ENCODE results near the gene ZC3HAV1.
A peak's percentile ranks its signal among the peaks of the same experiment; 100 is the strongest.

ZC3HAV1 gene

DNA sequence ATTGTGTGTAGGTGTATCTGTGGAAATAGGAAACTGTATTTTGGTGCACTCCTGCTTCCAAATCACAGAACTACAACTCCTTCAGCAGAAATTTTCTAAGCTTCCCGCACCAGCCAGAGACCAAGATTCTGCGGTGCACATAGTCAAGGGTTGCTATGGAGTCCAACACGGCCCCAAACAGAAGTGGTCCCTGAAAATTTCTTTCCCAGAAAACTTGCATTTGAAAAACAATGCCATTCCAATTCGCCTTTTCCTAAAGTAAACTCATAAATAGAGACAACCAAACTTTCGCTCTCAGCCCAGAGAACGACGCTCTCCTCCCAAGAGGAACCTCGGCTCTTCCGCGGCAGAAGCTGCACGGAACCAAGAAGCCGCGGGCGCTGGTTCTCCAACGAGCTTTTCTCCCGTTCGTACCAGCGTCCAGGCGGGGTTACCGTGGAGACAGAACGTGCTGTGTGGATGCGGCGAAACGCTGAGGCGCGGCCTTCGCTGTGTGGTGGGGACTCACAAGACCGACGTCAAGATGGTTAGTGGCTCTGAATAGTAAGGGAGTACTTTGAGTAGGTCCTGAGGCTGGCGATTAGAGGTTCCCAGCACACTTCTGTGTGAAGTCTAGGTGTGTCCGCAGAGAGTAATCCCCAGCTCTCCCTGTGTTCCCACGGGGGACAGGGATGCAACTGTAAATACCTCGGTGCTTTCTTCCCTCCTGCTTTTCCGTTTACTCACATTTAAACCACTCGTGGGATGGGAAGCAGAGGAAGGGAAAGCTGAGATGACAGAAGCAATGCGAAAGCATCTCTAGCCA is 24.0 kb upstream of the ZC3HAV1 start (continued):
- TF ChIP-seq GLI4 (tag by site-specific recombination; IDR thresholded peaks at IDR 0.05) (peak; percentile 92; the same call in 1 of the 2 replicates), ZNF768 (tag by site-specific recombination; IDR thresholded peaks at IDR 0.05) (peak; percentile 39; the same call in 1 of the 2 replicates), ZNF792 (tag by site-specific recombination; IDR thresholded peaks at IDR 0.05) (peak; percentile 47; the same call in 1 of the 2 replicates), ZNF221 (tag by site-specific recombination; IDR thresholded peaks at IDR 0.05; ENCODE audit: borderline replicate concordance) (no peak), ZSCAN30 (tag by site-specific recombination; IDR thresholded peaks at IDR 0.05) (peak; percentile 92; the same call in 1 of the 2 replicates), ZNF175 (tag by site-specific recombination; IDR thresholded peaks at IDR 0.05) (no peak), ZFP37 (tag by site-specific recombination; IDR thresholded peaks at IDR 0.05) (peak; percentile 95), ZNF747 (tag by site-specific recombination; IDR thresholded peaks at IDR 0.05) (no peak), ZNF785 (tag by site-specific recombination; IDR thresholded peaks at IDR 0.05) (no peak), REPIN1 (tag by site-specific recombination; IDR thresholded peaks at IDR 0.05; ENCODE audit: low read depth) (peak; percentile 87; the same call in 1 of the 2 replicates), ZSCAN23 (tag by site-specific recombination; IDR thresholded peaks at IDR 0.05) (no peak), ZNF660 (tag by site-specific recombination; IDR thresholded peaks at IDR 0.05) (peak; percentile 98), ZNF19 (tag by site-specific recombination; IDR thresholded peaks at IDR 0.05; ENCODE audit: low read depth) (no peak), SP3 (tag by site-specific recombination; IDR thresholded peaks at IDR 0.05) (peak; percentile 67), KLF7 (tag by site-specific recombination; IDR thresholded peaks at IDR 0.05; ENCODE audit: borderline replicate concordance) (peak; percentile 65; the same call in 1 of the 2 replicates), ZBTB21 (tag by site-specific recombination; IDR thresholded peaks at IDR 0.05) (peak; percentile 50; the same call in 1 of the 2 replicates), ZIC2 (tag by site-specific recombination; IDR thresholded peaks at IDR 0.05) (peak; percentile 54; the same call in 1 of the 2 replicates), ZNF366 (tag by site-specific recombination; conservative IDR thresholded peaks at IDR 0.05) (peak; percentile 24; the same call in 1 of the 2 replicates), MZF1 (tag by site-specific recombination; IDR thresholded peaks at IDR 0.05; ENCODE audit: borderline replicate concordance) (peak; percentile 81; the same call in 1 of the 2 replicates), GLIS1 (tag by site-specific recombination; IDR thresholded peaks at IDR 0.05) (0 out of 2 replicates have a peak, but pooled peaks have one; percentile 12), ZNF23 (tag by site-specific recombination; IDR thresholded peaks at IDR 0.05; ENCODE audit: borderline replicate concordance) (no peak), ZNF324 (tag by site-specific recombination; IDR thresholded peaks at IDR 0.05) (peak; percentile 87), ZNF837 (tag by site-specific recombination; IDR thresholded peaks at IDR 0.05) (no peak), ZNF114 (tag by site-specific recombination; IDR thresholded peaks at IDR 0.05) (no peak), ZNF776 (tag by site-specific recombination; IDR thresholded peaks at IDR 0.05; ENCODE audit: borderline replicate concordance) (no peak), ZBTB48 (tag by site-specific recombination; IDR thresholded peaks at IDR 0.05) (peak; percentile 90), ZNF335 (tag by site-specific recombination; conservative IDR thresholded peaks at IDR 0.05) (peak; percentile 81), KLF8 (tag by site-specific recombination; IDR thresholded peaks at IDR 0.05) (peak; percentile 96), IKZF3 (tag by site-specific recombination; IDR thresholded peaks at IDR 0.05) (peak; percentile 96), ZNF391 (tag by site-specific recombination; IDR thresholded peaks at IDR 0.05; ENCODE audit: borderline replicate concordance, low read depth) (peak; percentile 88; the same call in 1 of the 2 replicates), SP2 (tag by site-specific recombination; IDR thresholded peaks at IDR 0.05) (peak; percentile 65)
- TF ChIP-seq, protein P1, sequence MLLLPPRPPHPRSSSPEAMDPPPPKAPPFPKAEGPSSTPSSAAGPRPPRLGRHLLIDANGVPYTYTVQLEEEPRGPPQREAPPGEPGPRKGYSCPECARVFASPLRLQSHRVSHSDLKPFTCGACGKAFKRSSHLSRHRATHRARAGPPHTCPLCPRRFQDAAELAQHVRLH (tag by site-specific recombination; IDR thresholded peaks at IDR 0.05) = peak; percentile 84
- TF ChIP-seq, protein P2, sequence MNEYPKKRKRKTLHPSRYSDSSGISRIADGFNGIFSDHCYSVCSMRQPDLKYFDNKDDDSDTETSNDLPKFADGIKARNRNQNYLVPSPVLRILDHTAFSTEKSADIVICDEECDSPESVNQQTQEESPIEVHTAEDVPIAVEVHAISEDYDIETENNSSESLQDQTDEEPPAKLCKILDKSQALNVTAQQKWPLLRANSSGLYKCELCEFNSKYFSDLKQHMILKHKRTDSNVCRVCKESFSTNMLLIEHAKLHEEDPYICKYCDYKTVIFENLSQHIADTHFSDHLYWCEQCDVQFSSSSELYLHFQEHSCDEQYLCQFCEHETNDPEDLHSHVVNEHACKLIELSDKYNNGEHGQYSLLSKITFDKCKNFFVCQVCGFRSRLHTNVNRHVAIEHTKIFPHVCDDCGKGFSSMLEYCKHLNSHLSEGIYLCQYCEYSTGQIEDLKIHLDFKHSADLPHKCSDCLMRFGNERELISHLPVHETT (tag by site-specific recombination; IDR thresholded peaks at IDR 0.05) = peak; percentile 87
- TF ChIP-seq, protein P3, sequence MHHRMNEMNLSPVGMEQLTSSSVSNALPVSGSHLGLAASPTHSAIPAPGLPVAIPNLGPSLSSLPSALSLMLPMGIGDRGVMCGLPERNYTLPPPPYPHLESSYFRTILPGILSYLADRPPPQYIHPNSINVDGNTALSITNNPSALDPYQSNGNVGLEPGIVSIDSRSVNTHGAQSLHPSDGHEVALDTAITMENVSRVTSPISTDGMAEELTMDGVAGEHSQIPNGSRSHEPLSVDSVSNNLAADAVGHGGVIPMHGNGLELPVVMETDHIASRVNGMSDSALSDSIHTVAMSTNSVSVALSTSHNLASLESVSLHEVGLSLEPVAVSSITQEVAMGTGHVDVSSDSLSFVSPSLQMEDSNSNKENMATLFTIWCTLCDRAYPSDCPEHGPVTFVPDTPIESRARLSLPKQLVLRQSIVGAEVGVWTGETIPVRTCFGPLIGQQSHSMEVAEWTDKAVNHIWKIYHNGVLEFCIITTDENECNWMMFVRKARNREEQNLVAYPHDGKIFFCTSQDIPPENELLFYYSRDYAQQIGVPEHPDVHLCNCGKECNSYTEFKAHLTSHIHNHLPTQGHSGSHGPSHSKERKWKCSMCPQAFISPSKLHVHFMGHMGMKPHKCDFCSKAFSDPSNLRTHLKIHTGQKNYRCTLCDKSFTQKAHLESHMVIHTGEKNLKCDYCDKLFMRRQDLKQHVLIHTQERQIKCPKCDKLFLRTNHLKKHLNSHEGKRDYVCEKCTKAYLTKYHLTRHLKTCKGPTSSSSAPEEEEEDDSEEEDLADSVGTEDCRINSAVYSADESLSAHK (tag by site-specific recombination; IDR thresholded peaks at IDR 0.05) = peak; percentile 46; the same call in 1 of the 2 replicates
- TF ChIP-seq, protein P4, sequence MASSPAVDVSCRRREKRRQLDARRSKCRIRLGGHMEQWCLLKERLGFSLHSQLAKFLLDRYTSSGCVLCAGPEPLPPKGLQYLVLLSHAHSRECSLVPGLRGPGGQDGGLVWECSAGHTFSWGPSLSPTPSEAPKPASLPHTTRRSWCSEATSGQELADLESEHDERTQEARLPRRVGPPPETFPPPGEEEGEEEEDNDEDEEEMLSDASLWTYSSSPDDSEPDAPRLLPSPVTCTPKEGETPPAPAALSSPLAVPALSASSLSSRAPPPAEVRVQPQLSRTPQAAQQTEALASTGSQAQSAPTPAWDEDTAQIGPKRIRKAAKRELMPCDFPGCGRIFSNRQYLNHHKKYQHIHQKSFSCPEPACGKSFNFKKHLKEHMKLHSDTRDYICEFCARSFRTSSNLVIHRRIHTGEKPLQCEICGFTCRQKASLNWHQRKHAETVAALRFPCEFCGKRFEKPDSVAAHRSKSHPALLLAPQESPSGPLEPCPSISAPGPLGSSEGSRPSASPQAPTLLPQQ (tag by site-specific recombination; IDR thresholded peaks at IDR 0.05) = peak; percentile 89

All from HEK293 (cell line).